Kidney (tissue), 14 donors: ENCODE measurements around the gene PUM1. TPM values are rescaled to one million over a fixed set of nuclear protein-coding genes. Genes with fewer than 3 reads are reported as not detected.

ENCODE experiments used
- DNase-seq, 5 donors: peaks; one replicate each; pipeline ENCODE4 v3.0.0-alpha.2; 2013 to 2020
- FAIRE-seq: peaks from 2 replicates; lab custom pipeline; 2012; peaks lifted over from hg19 to GRCh38; lab: Jason Lieb, UNC
- H3K27ac ChIP-seq, 2 donors: one replicate each; pipeline ENCODE4 v1.7.0; 2013; ENCODE audit warnings: low read depth in 2 of 2, low read length in 2 of 2, inconsistent platforms in 1 of 2
- H3K27me3 ChIP-seq: one replicate; pipeline ENCODE4 v1.7.1; 2013; ENCODE audit warnings: low read length, inconsistent platforms; ENCODE audit not compliant: control insufficient read depth, insufficient read depth
- H3K36me3 ChIP-seq, 3 donors: one replicate each; pipeline versions ENCODE4 v1.7.0 to v1.7.1; 2013; ENCODE audit warnings: low read length in 3 of 3, control low read depth in 1 of 3, inconsistent platforms in 1 of 3; ENCODE audit not compliant: insufficient read depth in 3 of 3, control insufficient read depth in 2 of 3
- H3K4me1 ChIP-seq, 3 donors: one replicate each; pipeline versions ENCODE4 v1.7.0 to v1.7.1; 2013; ENCODE audit warnings: low read length in 3 of 3, inconsistent platforms in 1 of 3, low read depth in 1 of 3; ENCODE audit not compliant: control insufficient read depth in 2 of 3, insufficient read depth in 2 of 3
- H3K4me3 ChIP-seq, 3 donors: one replicate each; pipeline versions ENCODE4 v1.7.0 to v1.8.1; 2013; ENCODE audit warnings: low read length in 3 of 3, control low read depth in 1 of 3, inconsistent platforms in 1 of 3
- H3K9ac ChIP-seq, 3 donors: one replicate each; pipeline versions ENCODE4 v1.7.0 to v1.7.1; 2013; ENCODE audit warnings: low read length in 3 of 3, control low read depth in 1 of 3, inconsistent platforms in 1 of 3
- H3K9me3 ChIP-seq, 3 donors: one replicate each; pipeline versions ENCODE4 v1.7.0 to v1.7.1; 2013; ENCODE audit warnings: low read length in 3 of 3, control low read depth in 1 of 3, inconsistent platforms in 1 of 3; ENCODE audit not compliant: control insufficient read depth in 2 of 3, insufficient read depth in 1 of 3
- CTCF ChIP-seq: IDR thresholded peaks from 3 replicates; pipeline ENCODE4 v1.5.1; 2012; ENCODE audit warnings: mild to moderate bottlenecking, moderate library complexity, borderline replicate concordance; ENCODE audit not compliant: insufficient read depth; ENCODE audit errors: extremely low read depth
- intact Hi-C: fragments of 100-400 bp; cut with DNase I; formaldehyde crosslinking; loops from one replicate; pipeline ENCODE4 v1.11.1; 2022
- polyA plus RNA-seq: library from polyadenylated mRNA; stranded (reverse); fragments of 350-450 nt; fragmentation: Illumina TruSeq; extraction: RNeasy Lipid Tissue Mini Kit (QIAGEN cat#74804); gene quantifications from one replicate; pipeline ENCODE4 v1.2.3, GENCODE V29; 2014; ENCODE audit warnings: low read depth, low replicate concordance; ENCODE audit not compliant: insufficient read depth
- total RNA-seq: library from RNA; stranded (reverse); fragmentation: NEBNext Ultra II Directional; extraction: Animal tissue kit (Norgen Biotek cat#: 25700); gene quantifications from one replicate; pipeline ENCODE4 v1.2.1, GENCODE V29; 2021
- donor health status: control.
- donor health status: control.
- donor health status: control.
- donor health status: control.
- donor health status: control.
- donor health status: DM: yes; HTN: yes; CAD: no.
- donor health status: Normal renal cell carcinoma (clear cell type).

Gene PUM1
- total and polyA plus RNA-seq, 2 donors from 2014 or later: 19.1 to 150 TPM

GRCh38 chr1:30896905-30897304 is 168.6 kb downstream of the PUM1 start:
- peaks cover 0 to 14% (median 0%) of the 10 kb centered on the region in 3 donors for H3K4me1 ChIP-seq
- no peaks in the 10 kb centered on the region for H3K9me3 ChIP-seq
- no peaks in the 10 kb centered on the region for H3K36me3 ChIP-seq
- no peak overlapping the region for H3K4me3 ChIP-seq
- no peak for TF ChIP-seq CTCF
- H3K27ac ChIP-seq: no peak overlapping the region
- intact Hi-C loops: no loop called here
- no peaks in the 10 kb centered on the region for H3K27me3 ChIP-seq
- DNase-seq (no peak), FAIRE-seq (no peak)
- H3K9ac ChIP-seq: no peak overlapping the region

GRCh38 chr1:30895944-30896660 is 169.4 kb downstream of the PUM1 start:
- Histone ChIP-seq H3K4me3 (no peak overlapping the region), H3K27me3 (no peaks in the 10 kb centered on the region), H3K36me3 (no peaks in the 10 kb centered on the region), H3K27ac (no peak overlapping the region), H3K9me3 (no peaks in the 10 kb centered on the region), H3K4me1 (peaks cover 0 to 14% (median 0%) of the 10 kb centered on the region in 3 donors), H3K9ac (no peak overlapping the region)
- no peak for TF ChIP-seq CTCF
- intact Hi-C loops: no loop called here
- DNase-seq (no peak), FAIRE-seq (no peak)

GRCh38 chr1:30895382-30895943 is 170.1 kb downstream of the PUM1 start:
- intact Hi-C loops: no loop called here
- peaks cover 0 to 15% (median 0%) of the 10 kb centered on the region in 3 donors for H3K4me1 ChIP-seq
- H3K4me3 ChIP-seq: no peak overlapping the region
- FAIRE-seq (no peak), DNase-seq (no peak)
- no peak for TF ChIP-seq CTCF
- no peak overlapping the region for H3K9ac ChIP-seq
- H3K27ac ChIP-seq: no peak overlapping the region
- no peaks in the 10 kb centered on the region for H3K9me3 ChIP-seq
- no peaks in the 10 kb centered on the region for H3K36me3 ChIP-seq
- no peaks in the 10 kb centered on the region for H3K27me3 ChIP-seq
